ENCODE data around the gene DCX.

Gene DCX

DNA sequence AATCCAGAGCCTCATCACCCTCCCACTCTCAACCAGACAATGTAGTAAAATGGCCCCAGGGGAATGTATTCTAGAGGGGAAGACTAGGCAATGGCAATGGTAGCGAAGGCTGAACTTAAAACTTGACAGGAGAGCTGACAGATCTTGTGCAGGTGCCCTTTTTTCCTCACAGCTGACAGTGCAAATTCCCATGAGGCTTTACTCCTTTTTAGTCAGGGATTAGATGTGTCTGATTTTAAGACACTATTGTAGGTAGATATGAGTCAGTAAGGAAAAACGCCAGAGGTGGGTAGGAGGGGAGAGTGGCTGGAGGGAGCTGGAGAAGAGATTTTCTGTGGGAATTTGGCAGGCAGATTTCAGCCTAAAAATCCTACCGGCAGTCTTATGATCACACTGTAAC, 152.4 kb downstream of the DCX start:
- no peaks in the 10 kb centered on the region for H3K9me3 ChIP-seq (replicated peaks; ENCODE audit: low read length)
- no peak overlapping the region for H3K4me2 ChIP-seq (ENCODE audit: low read length)
- no peaks in the 10 kb centered on the region for H3K36me3 ChIP-seq (ENCODE audit: insufficient read depth, low read length)
- no peak overlapping the region for H3K4me3 ChIP-seq (ENCODE audit: low read length)
- no peak overlapping the region for H3K9ac ChIP-seq (ENCODE audit: low read depth, low read length)
- H3K27me3 ChIP-seq (ENCODE audit: control insufficient read depth, insufficient read depth, low read length) = peaks cover 25% of the 10 kb centered on the region
- no peaks in the 10 kb centered on the region for H3K4me1 ChIP-seq (ENCODE audit: control insufficient read depth, insufficient read depth, low read length)

DNA sequence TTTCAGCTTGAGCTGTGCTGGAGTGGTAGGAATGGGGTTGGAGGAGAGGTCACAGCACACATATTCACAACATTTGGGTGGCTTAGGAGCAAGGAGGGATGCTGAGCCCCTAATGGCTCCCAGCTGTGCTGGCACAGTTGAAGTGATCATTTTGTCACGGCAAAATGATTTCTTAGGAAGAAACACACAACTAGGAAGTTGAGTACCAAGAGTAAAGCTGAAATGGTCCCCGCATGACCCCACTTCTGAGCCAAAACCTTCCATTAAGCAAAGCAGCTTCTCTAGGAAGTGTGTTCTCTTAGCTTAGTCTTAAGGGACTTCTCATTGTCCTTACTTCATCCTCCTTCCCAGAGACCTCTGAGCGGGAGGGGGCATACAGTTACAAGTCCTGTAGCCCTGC, 154.3 kb downstream of the DCX start:
- no peak overlapping the region for H3K4me2 ChIP-seq (ENCODE audit: low read length)
- H3K4me3 ChIP-seq (ENCODE audit: low read length) = no peak overlapping the region
- no peaks in the 10 kb centered on the region for H3K4me1 ChIP-seq (ENCODE audit: control insufficient read depth, insufficient read depth, low read length)
- peaks cover 22% of the 10 kb centered on the region for H3K27me3 ChIP-seq (ENCODE audit: control insufficient read depth, insufficient read depth, low read length)
- no peaks in the 10 kb centered on the region for H3K9me3 ChIP-seq (replicated peaks; ENCODE audit: low read length)
- no peak overlapping the region for H3K9ac ChIP-seq (ENCODE audit: low read depth, low read length)
- H3K36me3 ChIP-seq (ENCODE audit: insufficient read depth, low read length) = no peaks in the 10 kb centered on the region

DNA sequence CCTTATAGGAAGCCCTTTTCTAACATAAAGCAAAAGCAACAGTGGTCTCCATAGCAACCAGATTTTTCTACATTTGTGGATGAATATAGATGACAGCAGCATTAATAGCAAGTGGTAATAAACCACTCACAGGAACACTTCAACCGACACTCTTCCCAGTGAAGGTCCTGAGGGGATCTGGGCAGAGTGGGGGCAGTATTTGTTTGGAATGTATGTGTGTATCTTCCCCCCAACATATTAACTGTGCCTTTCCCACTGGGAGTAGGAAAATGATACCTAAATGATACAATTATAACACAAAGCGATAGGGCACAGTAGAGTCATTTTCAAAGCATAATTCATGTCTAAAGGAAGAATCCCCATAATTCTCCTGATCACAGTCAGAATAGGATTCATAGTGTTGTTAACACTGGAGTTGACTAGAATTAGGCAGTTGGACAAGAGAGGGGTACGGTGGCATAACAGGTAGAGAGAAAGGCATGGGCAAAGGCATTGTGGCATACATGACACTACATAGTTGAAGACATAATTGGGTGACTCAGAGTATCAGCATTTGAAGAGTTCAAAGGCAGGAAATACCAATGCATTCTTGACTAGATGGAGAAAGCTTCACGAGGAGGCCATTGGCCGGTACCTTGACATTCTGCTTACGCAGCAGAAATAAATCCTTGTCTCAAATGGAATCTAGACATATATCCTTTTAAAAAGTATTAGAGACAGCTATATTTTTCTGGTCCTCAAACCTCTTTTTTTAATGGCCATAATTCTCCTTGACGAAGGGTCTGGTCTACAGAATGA, 156.9 kb downstream of the DCX start:
- Histone ChIP-seq H3K4me3 (ENCODE audit: low read length) (no peak overlapping the region), H3K9me3 (replicated peaks; ENCODE audit: low read length) (no peaks in the 10 kb centered on the region), H3K9ac (ENCODE audit: low read depth, low read length) (no peak overlapping the region), H3K36me3 (ENCODE audit: insufficient read depth, low read length) (no peaks in the 10 kb centered on the region), H3K27me3 (ENCODE audit: control insufficient read depth, insufficient read depth, low read length) (peaks cover 30% of the 10 kb centered on the region), H3K4me2 (ENCODE audit: low read length) (no peak overlapping the region), H3K4me1 (ENCODE audit: control insufficient read depth, insufficient read depth, low read length) (no peaks in the 10 kb centered on the region)

DNA sequence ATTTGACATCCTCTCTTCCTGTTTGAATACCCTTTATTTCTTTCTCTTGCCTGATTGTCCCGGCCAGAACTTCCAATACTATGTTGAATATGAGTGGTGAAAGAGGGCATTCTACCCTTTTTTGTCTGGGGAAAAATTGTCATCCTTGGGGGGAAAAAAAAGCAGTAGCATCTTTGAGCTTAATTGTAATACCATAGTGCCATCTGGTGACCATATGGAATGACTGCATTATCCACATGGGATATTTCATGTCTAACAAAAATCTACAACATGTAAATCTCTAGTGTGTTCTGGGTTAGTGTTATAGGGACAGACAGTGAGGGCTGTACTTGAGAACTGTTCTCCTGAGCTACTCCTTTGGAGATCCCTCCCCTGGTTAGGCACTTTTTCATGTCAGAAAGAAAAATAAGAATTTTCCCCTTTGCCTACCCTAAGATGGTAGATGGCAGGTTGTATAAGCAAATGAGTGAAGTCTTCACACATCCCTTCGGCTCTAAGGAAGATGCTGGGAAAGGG, 167.7 kb downstream of the DCX start:
- H3K9ac ChIP-seq (ENCODE audit: low read depth, low read length) = no peak overlapping the region
- H3K9me3 ChIP-seq (replicated peaks; ENCODE audit: low read length) = no peaks in the 10 kb centered on the region
- peaks cover 42% of the 10 kb centered on the region for H3K27me3 ChIP-seq (ENCODE audit: control insufficient read depth, insufficient read depth, low read length)
- H3K36me3 ChIP-seq (ENCODE audit: insufficient read depth, low read length) = no peaks in the 10 kb centered on the region
- H3K4me3 ChIP-seq (ENCODE audit: low read length) = no peak overlapping the region
- no peak overlapping the region for H3K4me2 ChIP-seq (ENCODE audit: low read length)
- H3K4me1 ChIP-seq (ENCODE audit: control insufficient read depth, insufficient read depth, low read length) = no peaks in the 10 kb centered on the region

Small RNA genes within 50 kb of the gene (small RNA-seq; reads per million reads assigned to genes)
- gene RNU6-496P = 0.28 reads per million
